Naive B cell (primary cell): ENCODE measurements around the gene MACC1. TPM values are rescaled to one million over a fixed set of nuclear protein-coding genes. Genes with fewer than 3 reads are reported as not detected.
"Not testable (repeated sequence)": the region's sequence is repeated elsewhere in the genome, so short reads cannot be mapped to it uniquely, and the experiment has no call there.

ENCODE experiments used
- ATAC-seq, 2 donors: fragments of 150-1000 bp; cut with Tn5 transposase; 2 replicates each; pipeline ENCODE4 v1.10.0; 2021; ENCODE audit warnings: low read depth in 2 of 2, mild to moderate bottlenecking in 2 of 2, moderate library complexity in 2 of 2
- DNase-seq: peaks from one replicate; pipeline ENCODE4 v3.0.0; 2022
- H3K27ac Mint-ChIP-seq, 6 donors: one replicate each; pipeline ENCODE4 v1.8.0; 2020 to 2022; ENCODE audit warnings: mild to moderate bottlenecking in 6 of 6, mixed read lengths in 6 of 6, moderate library complexity in 5 of 6, inconsistent platforms in 2 of 6
- H3K27me3 Mint-ChIP-seq, 3 donors: one replicate each; pipeline ENCODE4 v1.8.0; 2021 to 2022; ENCODE audit warnings: mixed read lengths in 3 of 3, mild to moderate bottlenecking in 1 of 3
- H3K36me3 Mint-ChIP-seq, 2 donors: one replicate each; pipeline ENCODE4 v1.8.0; 2020 to 2022; ENCODE audit warnings: mixed read lengths in 2 of 2, inconsistent platforms in 1 of 2, mild to moderate bottlenecking in 1 of 2
- H3K4me1 Mint-ChIP-seq, 3 donors: one replicate each; pipeline ENCODE4 v1.8.0; 2020 to 2022; ENCODE audit warnings: mixed read lengths in 3 of 3, inconsistent platforms in 1 of 3, mild to moderate bottlenecking in 1 of 3, moderate library complexity in 1 of 3
- H3K4me3 Mint-ChIP-seq, 8 donors: one replicate each; pipeline ENCODE4 v1.8.0; 2020 to 2022; ENCODE audit warnings: mild to moderate bottlenecking in 8 of 8, mixed read lengths in 8 of 8, moderate library complexity in 8 of 8, inconsistent platforms in 2 of 8
- H3K9me3 Mint-ChIP-seq, 7 donors: one replicate each; pipeline ENCODE4 v1.8.0; 2020 to 2022; ENCODE audit warnings: mixed read lengths in 7 of 7, mild to moderate bottlenecking in 5 of 7, inconsistent platforms in 2 of 7, moderate library complexity in 1 of 7
- polyA plus RNA-seq, 6 donors: library from polyadenylated mRNA; unstranded; fragments of 300-500 nt; fragmentation: Illumina TruSeq; gene quantifications; one replicate each; pipeline ENCODE4 v1.2.3, GENCODE V29; 2021; ENCODE audit warnings: low read depth in 6 of 6

MACC1 gene
- polyA plus RNA-seq, 6 donors from 2014 or later, result 0.06 to 1.9 (median 0.89) TPM

DNA sequence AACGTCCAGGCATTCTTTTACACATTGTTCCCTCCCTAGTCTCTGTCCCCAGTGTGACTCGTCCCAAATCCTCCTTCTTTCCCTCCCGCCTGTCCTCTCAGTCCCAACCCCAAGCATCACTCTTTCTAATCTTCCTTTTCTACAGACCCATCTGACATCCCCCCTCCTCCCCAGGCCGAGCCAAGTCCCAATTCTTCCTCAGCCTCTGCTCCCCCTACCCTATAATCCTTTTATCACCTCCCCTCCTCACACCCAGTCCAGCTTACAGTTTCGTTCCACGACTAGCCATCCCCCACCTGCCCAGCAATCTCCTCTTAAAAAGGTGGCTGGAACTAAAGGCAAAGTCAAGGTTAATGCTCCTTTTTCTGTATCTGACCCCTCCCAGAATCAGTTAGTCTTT lies 95.1 kb downstream of the MACC1 start:
- Mint-ChIP-seq H3K27ac (peak overlapping the region in 1 of 6 donors; percentile 72), H3K4me1 (no peaks in the 10 kb centered on the region), H3K4me3 (no peak overlapping the region), H3K9me3 (peaks cover 0 to 2% (median 0%) of the 10 kb centered on the region in 7 donors), H3K27me3 (no peaks in the 10 kb centered on the region), H3K36me3 (no peaks in the 10 kb centered on the region)
- ATAC-seq (no peak), DNase-seq (no peak)

DNA sequence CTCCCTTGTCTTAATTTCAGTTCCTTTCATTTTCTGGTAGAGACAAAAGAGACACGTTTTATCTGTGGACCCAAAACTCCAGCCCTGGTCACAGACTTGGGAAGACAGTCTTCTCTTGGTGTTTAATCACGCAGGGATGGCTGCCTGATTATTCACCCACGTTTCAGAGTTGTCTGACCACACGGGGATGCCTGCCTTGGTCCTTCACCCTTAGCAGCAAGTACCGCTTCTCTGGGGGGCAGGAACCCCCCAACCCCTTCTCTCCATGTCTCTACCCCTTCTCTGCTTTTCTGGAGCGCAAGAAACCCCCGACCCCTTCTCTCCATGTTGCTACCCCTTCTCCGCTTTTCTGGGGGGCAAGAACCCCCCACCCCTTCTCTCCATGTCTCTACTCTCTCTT lies 95.8 kb downstream of the MACC1 start:
- no peak overlapping the region for H3K4me3 Mint-ChIP-seq
- DNase-seq (no peak), ATAC-seq (no peak)
- no peaks in the 10 kb centered on the region for H3K36me3 Mint-ChIP-seq
- H3K27me3 Mint-ChIP-seq, result no peaks in the 10 kb centered on the region
- peaks cover 0 to 2% (median 0%) of the 10 kb centered on the region in 7 donors for H3K9me3 Mint-ChIP-seq
- H3K4me1 Mint-ChIP-seq, result no peaks in the 10 kb centered on the region
- H3K27ac Mint-ChIP-seq, result peak overlapping the region in 1 of 6 donors; percentile 84

DNA sequence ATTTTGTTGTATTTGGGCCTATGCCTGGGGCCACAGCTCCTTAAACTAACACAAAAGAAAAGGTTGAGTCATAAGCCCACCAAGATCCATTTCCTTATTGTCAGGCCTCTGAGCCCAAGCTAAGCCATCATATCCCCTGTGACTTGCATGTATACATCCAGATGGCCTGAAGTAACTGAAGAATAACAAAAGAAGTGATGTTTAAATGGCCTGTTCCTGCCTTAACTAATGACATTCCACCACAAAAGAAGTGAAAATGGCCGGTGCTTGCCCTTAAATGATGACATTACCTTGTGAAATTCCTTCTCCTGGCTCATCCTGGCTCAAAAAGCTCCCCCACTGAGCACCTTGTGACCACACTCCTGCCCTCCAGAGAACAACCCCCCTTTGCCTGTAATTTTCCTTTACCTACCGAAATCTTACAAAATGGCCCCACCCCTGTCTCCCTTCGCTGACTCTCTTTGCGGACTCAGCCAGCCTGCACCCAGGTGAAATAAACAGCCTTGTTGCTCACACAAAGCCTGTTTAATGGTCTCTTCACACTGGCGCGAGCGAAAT lies 96.5 kb downstream of the MACC1 start:
- H3K27ac Mint-ChIP-seq, H3K36me3 Mint-ChIP-seq, ATAC-seq, DNase-seq, H3K9me3 Mint-ChIP-seq, H3K4me3 Mint-ChIP-seq, H3K4me1 Mint-ChIP-seq, H3K27me3 Mint-ChIP-seq: not testable (repeated sequence)

DNA sequence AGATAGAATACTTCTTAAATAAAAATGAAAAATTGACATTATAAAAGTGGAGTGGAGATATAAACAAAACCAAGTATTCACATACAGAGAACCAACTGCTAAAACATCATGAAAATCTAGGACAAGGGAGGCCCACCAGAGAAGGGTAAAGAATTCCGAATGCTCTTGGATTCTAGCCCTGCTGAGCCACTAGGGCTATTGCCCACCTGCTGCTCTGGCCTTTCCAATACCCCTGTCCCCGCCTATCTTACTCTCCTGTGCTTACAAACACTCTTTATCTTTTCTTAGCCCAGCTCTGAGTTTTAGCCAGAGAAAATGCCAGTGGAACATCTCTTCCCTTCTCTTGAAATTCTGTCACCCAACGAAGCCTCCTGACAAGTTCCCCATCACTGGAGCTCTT lies 100.3 kb downstream of the MACC1 start:
- no peak for ATAC-seq
- H3K27me3 Mint-ChIP-seq, result no peaks in the 10 kb centered on the region
- DNase-seq, result no peak

DNA sequence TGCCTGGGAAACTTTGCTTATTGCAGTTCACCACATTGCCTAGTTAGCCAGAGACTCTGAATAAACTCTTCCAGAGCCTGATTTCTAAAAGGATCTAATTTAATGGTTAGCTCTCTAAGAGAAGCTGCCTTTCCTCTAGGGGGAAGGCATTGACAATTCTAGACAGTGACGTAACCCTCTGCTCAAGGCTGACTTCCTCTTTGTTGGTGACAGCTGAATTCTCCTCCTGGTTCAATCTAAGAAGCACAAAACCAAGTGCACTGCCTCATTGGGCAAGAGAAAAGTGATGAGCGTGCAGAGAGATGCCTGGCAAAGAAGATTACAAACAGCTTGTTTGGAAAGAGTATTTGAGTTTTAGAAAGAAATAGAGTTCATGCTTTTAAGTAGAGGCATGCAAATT lies 102.7 kb downstream of the MACC1 start:
- peak overlapping the region in 4 of 8 donors; percentile 10 to 63 (median 44) for H3K4me3 Mint-ChIP-seq

More for the DNA sequence above, 100.3 kb downstream of the MACC1 start:
- Mint-ChIP-seq H3K36me3 (no peaks in the 10 kb centered on the region), H3K4me3 (no peak overlapping the region), H3K9me3 (peaks cover 0 to 2% (median 0%) of the 10 kb centered on the region in 7 donors), H3K27ac (no peak overlapping the region), H3K4me1 (peaks cover 15 to 21% (median 20%) of the 10 kb centered on the region in 3 donors)

DNA sequence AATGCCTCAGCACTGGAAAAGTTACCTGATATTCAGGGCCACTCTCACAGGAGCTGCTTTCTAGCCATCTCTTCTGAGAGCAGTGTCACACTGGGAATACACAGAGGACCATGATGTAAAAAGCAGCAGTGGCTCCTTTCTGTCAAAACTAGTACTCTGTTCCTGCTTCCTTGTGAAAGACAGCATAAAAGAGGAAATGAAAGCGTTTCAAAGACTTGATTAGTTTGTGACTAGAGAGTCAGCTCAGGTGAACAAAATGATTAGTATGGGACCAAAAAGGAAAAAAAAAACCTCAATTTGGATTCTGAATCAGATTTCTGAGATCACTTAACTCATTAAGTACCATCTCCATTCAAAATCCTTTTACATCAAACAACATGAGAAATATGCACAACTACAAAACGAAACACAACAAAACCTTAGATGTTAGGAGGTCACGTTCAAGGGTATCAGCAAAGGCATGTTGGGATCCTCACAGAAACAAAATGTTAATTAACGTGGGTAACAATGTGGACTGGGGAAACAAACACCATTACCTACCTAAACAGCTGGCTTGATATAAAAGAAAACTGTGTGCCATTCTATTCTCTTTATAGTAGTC lies 103.7 kb downstream of the MACC1 start:
- ATAC-seq (peak; percentile 80 to 83), DNase-seq (peak; percentile 65)
- Mint-ChIP-seq H3K27me3 (peaks cover 0 to 5% (median 0%) of the 10 kb centered on the region in 3 donors), H3K9me3 (no peaks in the 10 kb centered on the region), H3K4me3 (peak overlapping the region in 6 of 8 donors; percentile 10 to 60 (median 33)), H3K36me3 (no peaks in the 10 kb centered on the region), H3K27ac (peak overlapping the region; percentile 14 to 94 (median 86)), H3K4me1 (peaks cover 15 to 21% (median 20%) of the 10 kb centered on the region in 3 donors)

More for the DNA sequence above, 102.7 kb downstream of the MACC1 start:
- Mint-ChIP-seq H3K9me3 (no peaks in the 10 kb centered on the region), H3K27ac (peak overlapping the region; percentile 62 to 91 (median 82)), H3K36me3 (no peaks in the 10 kb centered on the region), H3K4me1 (peaks cover 15 to 21% (median 20%) of the 10 kb centered on the region in 3 donors), H3K27me3 (peaks cover 0 to under 1% (median 0%) of the 10 kb centered on the region in 3 donors)
- peak; percentile 74 for DNase-seq
- peak; percentile 92 to 95 for ATAC-seq

DNA sequence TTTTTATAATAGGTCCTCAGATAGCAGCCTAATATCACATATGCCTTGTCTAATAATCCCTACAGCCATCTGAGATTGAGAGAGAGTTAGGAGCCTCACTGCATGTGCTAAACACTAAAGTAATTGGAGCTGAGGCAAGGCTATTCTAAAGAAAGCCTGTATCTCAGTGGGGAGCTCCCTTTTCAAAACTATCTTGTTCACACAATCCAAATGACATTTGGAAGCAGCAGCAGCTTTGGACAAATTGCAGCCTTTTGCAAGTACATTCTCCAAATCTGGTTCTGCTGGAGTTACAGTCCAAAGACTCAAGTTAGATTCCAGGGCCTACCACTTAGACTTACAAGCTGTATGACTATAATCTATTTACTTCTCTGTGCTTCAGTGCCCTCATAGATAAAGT lies 104.5 kb downstream of the MACC1 start:
- Mint-ChIP-seq H3K27ac (peak overlapping the region in 1 of 6 donors; percentile 94), H3K4me1 (peaks cover 15 to 21% (median 20%) of the 10 kb centered on the region in 3 donors), H3K27me3 (peaks cover 0 to 5% (median 0%) of the 10 kb centered on the region in 3 donors), H3K9me3 (no peaks in the 10 kb centered on the region), H3K36me3 (no peaks in the 10 kb centered on the region), H3K4me3 (no peak overlapping the region)
- ATAC-seq (no peak), DNase-seq (no peak)

DNA sequence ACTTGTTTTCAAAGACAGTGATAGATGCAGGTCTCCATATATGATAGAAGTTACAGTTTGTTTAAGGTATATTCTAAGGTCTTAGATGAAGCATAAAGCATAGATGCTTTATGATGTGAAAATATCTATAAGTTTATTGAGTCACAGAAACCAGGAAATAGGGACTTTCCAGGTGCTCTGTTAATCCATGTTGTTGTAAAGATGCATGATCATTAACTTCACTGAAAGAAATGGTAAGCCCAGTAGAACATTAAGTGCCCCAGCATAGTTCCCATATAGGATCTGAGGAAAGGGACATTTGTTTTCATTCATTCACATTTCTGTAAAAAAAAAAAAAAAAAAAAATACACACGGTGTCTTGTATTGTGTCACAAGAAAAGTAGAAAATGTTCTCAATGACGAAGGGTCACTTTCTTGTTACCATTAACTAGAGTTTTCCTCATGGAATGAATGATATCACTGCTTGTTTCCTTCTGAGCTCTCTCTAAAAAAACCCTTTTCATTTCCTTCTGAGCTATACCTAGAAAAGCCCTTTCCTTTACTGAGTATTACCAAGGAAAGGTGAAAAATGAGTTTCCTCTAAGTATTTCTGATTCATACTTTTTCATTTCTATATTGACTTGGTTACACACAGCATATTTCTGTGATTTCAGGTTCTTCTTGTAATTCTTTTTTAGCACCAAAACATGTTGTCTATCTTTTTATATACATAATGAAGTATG lies 105.2 kb downstream of the MACC1 start:
- DNase-seq (no peak), ATAC-seq (no peak)
- Mint-ChIP-seq H3K4me1 (peaks cover 15 to 21% (median 20%) of the 10 kb centered on the region in 3 donors), H3K27me3 (peaks cover 0 to 5% (median 0%) of the 10 kb centered on the region in 3 donors), H3K9me3 (no peaks in the 10 kb centered on the region), H3K36me3 (no peaks in the 10 kb centered on the region), H3K4me3 (no peak overlapping the region), H3K27ac (no peak overlapping the region)

DNA sequence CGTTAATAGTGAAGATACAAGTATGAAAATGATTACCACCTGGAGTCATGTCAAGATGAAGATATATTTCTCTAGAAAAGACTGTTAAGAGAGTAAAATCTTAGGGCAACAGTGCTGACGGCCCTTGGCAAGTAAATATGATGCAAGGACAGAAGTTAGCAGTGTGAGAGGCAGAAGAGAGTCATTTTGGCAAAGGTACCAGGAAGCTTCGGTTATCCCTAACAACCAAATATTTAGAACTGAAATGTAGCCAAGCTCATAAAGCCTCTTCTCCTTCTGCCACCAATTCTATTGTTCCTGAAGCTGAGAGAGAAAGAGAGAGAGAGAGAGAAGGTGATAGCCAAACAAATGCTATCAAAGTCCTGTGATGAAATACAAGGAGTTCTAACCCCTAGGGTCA lies 109.6 kb downstream of the MACC1 start:
- ATAC-seq, result no peak
- no peaks in the 10 kb centered on the region for H3K36me3 Mint-ChIP-seq
- H3K4me3 Mint-ChIP-seq, result no peak overlapping the region
- H3K27me3 Mint-ChIP-seq, result peaks cover 0 to 5% (median 0%) of the 10 kb centered on the region in 3 donors
- no peaks in the 10 kb centered on the region for H3K4me1 Mint-ChIP-seq
- H3K27ac Mint-ChIP-seq, result no peak overlapping the region
- H3K9me3 Mint-ChIP-seq, result no peaks in the 10 kb centered on the region
- DNase-seq, result no peak

DNA sequence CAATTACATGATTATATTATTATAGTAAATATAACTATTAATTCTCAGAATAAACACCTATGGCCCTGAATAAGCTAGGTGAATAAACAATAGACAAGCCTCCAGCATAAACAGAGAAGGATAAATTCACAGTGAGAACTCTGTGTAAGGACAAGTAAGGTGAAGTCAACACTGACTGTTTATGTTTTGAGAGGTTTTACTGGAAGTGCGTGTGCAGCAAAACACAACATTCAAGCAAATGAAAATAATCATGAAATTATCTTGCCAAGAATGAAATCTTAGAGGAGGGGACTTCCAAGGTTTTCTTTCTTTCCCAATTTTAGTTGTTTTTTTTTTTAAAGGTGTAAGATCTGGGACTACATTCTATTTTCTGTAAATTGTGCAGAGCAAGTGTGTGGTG lies 112.5 kb downstream of the MACC1 start:
- H3K9me3 Mint-ChIP-seq, result peaks cover 0 to 2% (median 0%) of the 10 kb centered on the region in 7 donors
- ATAC-seq (no peak), DNase-seq (no peak)
- H3K27me3 Mint-ChIP-seq, result peaks cover 0 to 5% (median 0%) of the 10 kb centered on the region in 3 donors
- peak overlapping the region in 1 of 6 donors; percentile 71 for H3K27ac Mint-ChIP-seq
- no peaks in the 10 kb centered on the region for H3K36me3 Mint-ChIP-seq
- no peaks in the 10 kb centered on the region for H3K4me1 Mint-ChIP-seq
- H3K4me3 Mint-ChIP-seq, result no peak overlapping the region

DNA sequence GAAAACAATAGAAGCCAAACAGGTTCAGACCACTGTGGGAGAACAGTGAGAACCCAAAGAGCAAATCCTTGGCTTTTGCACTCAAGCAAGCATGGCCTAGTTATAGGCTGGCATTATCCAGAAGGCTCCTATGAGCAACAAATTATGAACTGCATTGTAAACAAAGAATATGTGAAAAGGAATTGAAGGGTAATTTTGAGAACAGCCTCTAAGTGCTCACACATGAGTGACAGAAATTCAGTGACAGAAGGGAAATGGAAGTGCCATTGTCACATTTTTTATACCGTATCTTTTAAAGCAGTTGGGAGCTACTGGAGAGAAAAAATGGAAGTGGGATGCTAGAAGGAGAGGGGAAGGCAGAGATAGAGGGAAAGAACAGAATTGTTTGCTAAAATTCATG lies 114.2 kb downstream of the MACC1 start:
- no peak overlapping the region for H3K4me3 Mint-ChIP-seq
- H3K27me3 Mint-ChIP-seq, result no peaks in the 10 kb centered on the region
- H3K4me1 Mint-ChIP-seq, result no peaks in the 10 kb centered on the region

DNA sequence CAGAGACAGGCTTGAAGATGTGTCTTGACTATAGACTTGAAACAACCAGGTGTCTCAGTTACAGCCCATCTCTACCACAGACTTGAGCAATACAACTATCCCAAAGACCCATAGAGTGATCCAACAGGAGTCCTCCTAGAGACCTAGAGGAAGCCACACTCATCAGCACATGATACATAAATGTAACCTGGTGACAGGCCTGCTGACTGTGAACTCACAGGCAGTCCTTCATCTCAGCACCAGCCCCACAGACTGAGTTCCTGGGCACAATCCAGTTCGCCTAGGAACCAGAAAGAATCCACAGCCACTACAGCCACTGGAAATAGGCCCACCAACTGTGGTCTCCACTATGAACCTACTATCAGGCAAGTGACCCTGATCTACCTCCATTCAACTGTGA lies 121.3 kb downstream of the MACC1 start:
- H3K4me1 Mint-ChIP-seq, result no peaks in the 10 kb centered on the region
- H3K4me3 Mint-ChIP-seq, result no peak overlapping the region
- H3K36me3 Mint-ChIP-seq, result peaks cover 13 to 19% of the 10 kb centered on the region in 2 donors
- DNase-seq (no peak), ATAC-seq (no peak)
- peak overlapping the region in 1 of 6 donors; percentile 49 for H3K27ac Mint-ChIP-seq
- H3K27me3 Mint-ChIP-seq, result no peaks in the 10 kb centered on the region
- peaks cover 8 to 31% (median 25%) of the 10 kb centered on the region in 7 donors for H3K9me3 Mint-ChIP-seq

More for the DNA sequence above, 114.2 kb downstream of the MACC1 start:
- no peak for ATAC-seq
- DNase-seq, result no peak
- Mint-ChIP-seq H3K9me3 (peaks cover 0 to 2% (median 0%) of the 10 kb centered on the region in 7 donors), H3K36me3 (no peaks in the 10 kb centered on the region), H3K27ac (no peak overlapping the region)

DNA sequence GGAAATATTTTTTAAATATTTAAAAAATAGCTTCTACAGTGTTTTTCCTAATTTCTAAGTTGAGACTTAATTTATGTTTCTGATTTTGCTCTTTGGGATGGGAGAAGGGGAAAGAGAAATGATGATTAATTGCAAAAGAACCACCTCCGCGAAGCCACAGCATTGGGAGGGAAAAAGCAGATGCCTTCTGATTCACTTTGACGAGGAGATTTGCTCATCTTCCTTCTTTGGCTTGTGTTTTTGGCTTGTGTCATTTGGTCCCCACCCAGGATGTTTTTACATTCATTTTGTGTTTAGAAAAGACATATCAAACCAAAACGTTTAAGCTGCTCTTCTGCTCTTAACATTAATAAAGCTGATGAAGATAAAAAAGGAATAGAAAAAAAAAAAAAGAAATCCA lies 121.7 kb downstream of the MACC1 start:
- peaks cover 8 to 31% (median 24%) of the 10 kb centered on the region in 7 donors for H3K9me3 Mint-ChIP-seq
- H3K27me3 Mint-ChIP-seq, result no peaks in the 10 kb centered on the region
- ATAC-seq (no peak), DNase-seq (no peak)
- H3K4me3 Mint-ChIP-seq, result no peak overlapping the region
- H3K27ac Mint-ChIP-seq, result peak overlapping the region in 1 of 6 donors; percentile 49
- peaks cover 13 to 19% of the 10 kb centered on the region in 2 donors for H3K36me3 Mint-ChIP-seq
- no peaks in the 10 kb centered on the region for H3K4me1 Mint-ChIP-seq
